Type B pancreatic cell (in vitro differentiated cells): ENCODE data around the gene MAN2A1. TPM values are rescaled to one million over a fixed set of nuclear protein-coding genes. Genes with fewer than 3 reads are reported as not detected.

ENCODE experiments used
- DNase-seq: peaks from one replicate; pipeline ENCODE4 v3.0.0; 2021; ENCODE audit warnings: mixed read lengths; ENCODE audit not compliant: unreplicated experiment; ENCODE audit errors: extremely low spot score
- H3K27ac Mint-ChIP-seq: 2 replicates; pipeline ENCODE4 v1.8.0; 2021; ENCODE audit warnings: mild to moderate bottlenecking, mixed read lengths
- H3K27me3 Mint-ChIP-seq: 2 replicates; pipeline ENCODE4 v1.8.0; 2021; ENCODE audit warnings: mixed read lengths
- H3K36me3 Mint-ChIP-seq: 2 replicates; pipeline ENCODE4 v1.8.0; 2021; ENCODE audit warnings: mixed read lengths
- H3K4me1 Mint-ChIP-seq: one replicate; pipeline ENCODE4 v1.8.0; 2021; ENCODE audit warnings: mixed read lengths; ENCODE audit not compliant: unreplicated experiment
- H3K4me3 Mint-ChIP-seq: 2 replicates; pipeline ENCODE4 v1.8.0; 2021; ENCODE audit warnings: mild to moderate bottlenecking, mixed read lengths
- H3K9me3 Mint-ChIP-seq: 2 replicates; pipeline ENCODE4 v1.8.0; 2021; ENCODE audit warnings: mixed read lengths
- CTCF ChIP-seq: fragments of 200-600 bp; sonication (generic); conservative IDR thresholded peaks from 2 replicates; pipeline ENCODE4 v1.5.0; 2021; ENCODE audit warnings: antibody characterized with exemption, mild to moderate bottlenecking
- total RNA-seq: library from RNA; stranded (reverse); gene quantifications from 2 replicates; pipeline ENCODE4 v1.2.1, GENCODE V29; 2021; ENCODE audit warnings: low replicate concordance

MAN2A1 gene
- total RNA-seq, 1 donor from 2014 or later = 47.9 TPM

GRCh38 chr5:109803854-109804253 is 114.1 kb downstream of the MAN2A1 start:
- no peak for TF ChIP-seq CTCF
- Mint-ChIP-seq H3K9me3 (no peaks in the 10 kb centered on the region), H3K4me3 (no peak overlapping the region), H3K27me3 (no peaks in the 10 kb centered on the region), H3K4me1 (peaks cover 5% of the 10 kb centered on the region), H3K36me3 (peaks cover 25% of the 10 kb centered on the region), H3K27ac (no peak overlapping the region)
- DNase-seq = no peak

- no peak overlapping the region for H3K4me3 Mint-ChIP-seq
- H3K9me3 Mint-ChIP-seq = no peaks in the 10 kb centered on the region
- H3K4me1 Mint-ChIP-seq = peaks cover 8% of the 10 kb centered on the region
- H3K27me3 Mint-ChIP-seq = no peaks in the 10 kb centered on the region
- H3K27ac Mint-ChIP-seq = no peak overlapping the region
- no peak for DNase-seq
- peaks cover 27% of the 10 kb centered on the region for H3K36me3 Mint-ChIP-seq
- no peak for TF ChIP-seq CTCF
Measured at GRCh38 chr5:109805472-109805871, 115.7 kb downstream of the MAN2A1 start.

GRCh38 chr5:109805883-109806282 is 116.2 kb downstream of the MAN2A1 start:
- Mint-ChIP-seq H3K27me3 (no peaks in the 10 kb centered on the region), H3K27ac (no peak overlapping the region), H3K4me1 (peaks cover 9% of the 10 kb centered on the region), H3K4me3 (no peak overlapping the region), H3K36me3 (peaks cover 25% of the 10 kb centered on the region), H3K9me3 (no peaks in the 10 kb centered on the region)
- no peak for TF ChIP-seq CTCF
- DNase-seq = no peak

GRCh38 chr5:109812698-109813097 is 123.0 kb downstream of the MAN2A1 start:
- no peak overlapping the region for H3K4me3 Mint-ChIP-seq
- H3K36me3 Mint-ChIP-seq = peaks cover 23% of the 10 kb centered on the region
- H3K4me1 Mint-ChIP-seq = peaks cover 4% of the 10 kb centered on the region
- DNase-seq = no peak
- H3K27ac Mint-ChIP-seq = no peak overlapping the region
- TF ChIP-seq CTCF = no peak
- no peaks in the 10 kb centered on the region for H3K9me3 Mint-ChIP-seq
- no peaks in the 10 kb centered on the region for H3K27me3 Mint-ChIP-seq

GRCh38 chr5:109816732-109817131 is 127.0 kb downstream of the MAN2A1 start:
- no peak overlapping the region for H3K27ac Mint-ChIP-seq
- no peak for TF ChIP-seq CTCF
- peaks cover 22% of the 10 kb centered on the region for H3K36me3 Mint-ChIP-seq
- H3K27me3 Mint-ChIP-seq = no peaks in the 10 kb centered on the region
- H3K4me1 Mint-ChIP-seq = no peaks in the 10 kb centered on the region
- no peaks in the 10 kb centered on the region for H3K9me3 Mint-ChIP-seq
- no peak overlapping the region for H3K4me3 Mint-ChIP-seq
- DNase-seq = no peak

GRCh38 chr5:109819878-109820277 is 130.2 kb downstream of the MAN2A1 start:
- Mint-ChIP-seq H3K4me3 (no peak overlapping the region), H3K27ac (no peak overlapping the region), H3K4me1 (no peaks in the 10 kb centered on the region), H3K36me3 (peaks cover 18% of the 10 kb centered on the region), H3K27me3 (no peaks in the 10 kb centered on the region), H3K9me3 (no peaks in the 10 kb centered on the region)
- TF ChIP-seq CTCF = no peak
- no peak for DNase-seq
